ENCODE measurements around the gene JAKMIP1. TPM values are rescaled to one million over a fixed set of nuclear protein-coding genes. Genes with fewer than 3 reads are reported as not detected.
A peak's percentile ranks its signal among the peaks of the same experiment; 100 is the strongest.

The JAKMIP1 gene
- total RNA-seq, 8 experiments from 2014 or later, result 1.0 to 10.8 (median 7.6) TPM; not detected in 3

GRCh38 chr4:6028168-6028567 lies 172.2 kb downstream of the JAKMIP1 start:
- no peak overlapping the region for H3K4me3 ChIP-seq
- 0 to 71% (median 64%) methylated on average over 1 to 9 of the region's 10 CpGs; no CpG with 5 or more reads in 6 of the 10 experiments for WGBS, 10 experiments
- ATAC-seq (replicated peaks in 6 of 8), result no peak
- in situ Hi-C loops (cut with MboI; ENCODE audit: low pct_unique_long_range_greater_than_20kb in 2 of 9, low sequenced_read_pairs in 9 of 9, unreplicated experiment in 9 of 9), result no loop called here
- H3K4me1 ChIP-seq (replicated peaks in 1 of 2), result no peaks in the 10 kb centered on the region
- no peak overlapping the region for H3K27ac ChIP-seq

- no peak overlapping the region for H3K4me3 ChIP-seq
- WGBS, 10 experiments, result 20 to 100% (median 71%) methylated on average over 1 to 5 of the region's 9 CpGs; no CpG with 5 or more reads in 4 of the 10 experiments
- no peak overlapping the region for H3K27ac ChIP-seq
- no peaks in the 10 kb centered on the region for H3K4me1 ChIP-seq (replicated peaks in 1 of 2)
- no peak for ATAC-seq (replicated peaks in 6 of 8)
- in situ Hi-C loops (cut with MboI; ENCODE audit: low pct_unique_long_range_greater_than_20kb in 2 of 9, low sequenced_read_pairs in 9 of 9, unreplicated experiment in 9 of 9), result no loop called here
Measured at GRCh38 chr4:6027392-6027791, 173.0 kb downstream of the JAKMIP1 start.

GRCh38 chr4:6024313-6024960 lies 175.9 kb downstream of the JAKMIP1 start:
- in situ Hi-C loops (cut with MboI; ENCODE audit: low pct_unique_long_range_greater_than_20kb in 2 of 9, low sequenced_read_pairs in 9 of 9, unreplicated experiment in 9 of 9), result no loop called here
- Histone ChIP-seq H3K4me3 (no peak overlapping the region), H3K27ac (no peak overlapping the region), H3K4me1 (replicated peaks in 1 of 2) (no peaks in the 10 kb centered on the region)
- whole genome bisulfite sequencing, 10 experiments, result 0 to 92% (median 56%) methylated on average over 2 to 19 of the region's 20 CpGs; no CpG with 5 or more reads in 2 of the 10 experiments
- ATAC-seq (replicated peaks in 6 of 8), result no peak

GRCh38 chr4:6023731-6024130 lies 176.6 kb downstream of the JAKMIP1 start:
- peak in 2 of 8 experiments; percentile 44 to 76 for ATAC-seq (replicated peaks in 6 of 8)
- H3K27ac ChIP-seq, result no peak overlapping the region
- no peak overlapping the region for H3K4me3 ChIP-seq
- 6 to 100% (median 72%) methylated on average over 2 to 5 of the region's 10 CpGs; no CpG with 5 or more reads in 4 of the 10 experiments for WGBS, 10 experiments
- in situ Hi-C loops (cut with MboI; ENCODE audit: low pct_unique_long_range_greater_than_20kb in 2 of 9, low sequenced_read_pairs in 9 of 9, unreplicated experiment in 9 of 9), result no loop called here
- no peaks in the 10 kb centered on the region for H3K4me1 ChIP-seq (replicated peaks in 1 of 2)

GRCh38 chr4:6022607-6023288 lies 177.6 kb downstream of the JAKMIP1 start:
- H3K4me3 ChIP-seq, result no peak overlapping the region
- WGBS, 10 experiments, result 30 to 94% (median 67%) methylated on average over 1 to 10 of the region's 30 CpGs; no CpG with 5 or more reads in 2 of the 10 experiments
- H3K4me1 ChIP-seq (replicated peaks in 1 of 2), result no peaks in the 10 kb centered on the region
- ATAC-seq (replicated peaks in 6 of 8), result no peak
- in situ Hi-C loops (cut with MboI; ENCODE audit: low pct_unique_long_range_greater_than_20kb in 2 of 9, low sequenced_read_pairs in 9 of 9, unreplicated experiment in 9 of 9), result no loop called here
- no peak overlapping the region for H3K27ac ChIP-seq

GRCh38 chr4:6021831-6022606 lies 178.3 kb downstream of the JAKMIP1 start:
- no peak overlapping the region for H3K4me3 ChIP-seq
- ATAC-seq (replicated peaks in 6 of 8), result no peak
- WGBS, 10 experiments, result 32 to 89% (median 85%) methylated on average over 3 to 10 of the region's 20 CpGs; no CpG with 5 or more reads in 5 of the 10 experiments
- no peaks in the 10 kb centered on the region for H3K4me1 ChIP-seq (replicated peaks in 1 of 2)
- in situ Hi-C loops (cut with MboI; ENCODE audit: low pct_unique_long_range_greater_than_20kb in 2 of 9, low sequenced_read_pairs in 9 of 9, unreplicated experiment in 9 of 9), result no loop called here
- H3K27ac ChIP-seq, result no peak overlapping the region

- Histone ChIP-seq H3K4me1 (replicated peaks in 1 of 2) (no peaks in the 10 kb centered on the region), H3K27ac (no peak overlapping the region), H3K4me3 (no peak overlapping the region)
- ATAC-seq (replicated peaks in 6 of 8), result peak in 6 of 8 experiments; percentile 29 to 74 (median 52)
- 92% methylated on average over 2 of the region's 8 CpGs; no CpG with 5 or more reads in 9 of the 10 experiments for WGBS, 10 experiments
- in situ Hi-C loops (cut with MboI; ENCODE audit: low pct_unique_long_range_greater_than_20kb in 2 of 9, low sequenced_read_pairs in 9 of 9, unreplicated experiment in 9 of 9), result no loop called here
Measured at GRCh38 chr4:6020613-6021012, 179.7 kb downstream of the JAKMIP1 start.

GRCh38 chr4:6019316-6020263 lies 180.8 kb downstream of the JAKMIP1 start:
- H3K4me3 ChIP-seq, result no peak overlapping the region
- in situ Hi-C loops (cut with MboI; ENCODE audit: low pct_unique_long_range_greater_than_20kb in 2 of 9, low sequenced_read_pairs in 9 of 9, unreplicated experiment in 9 of 9), result no loop called here
- no peak overlapping the region for H3K27ac ChIP-seq
- peak; percentile 62 to 91 (median 77) for ATAC-seq (replicated peaks in 6 of 8)
- H3K4me1 ChIP-seq (replicated peaks in 1 of 2), result no peaks in the 10 kb centered on the region
- WGBS, 10 experiments, result 0 to 72% (median 20%) methylated on average over 1 to 12 of the region's 22 CpGs; no CpG with 5 or more reads in 1 of the 10 experiments

GRCh38 chr4:6018331-6018730 lies 182.0 kb downstream of the JAKMIP1 start, which contains the start of gene C4orf50:
Gene C4orf50, minus strand, starts transcription at chr4:6018431.
- ATAC-seq (replicated peaks in 6 of 8), result no peak
- 23 to 79% (median 54%) methylated on average over 1 to 8 of the region's 8 CpGs for WGBS, 10 experiments
- in situ Hi-C loops (cut with MboI; ENCODE audit: low pct_unique_long_range_greater_than_20kb in 2 of 9, low sequenced_read_pairs in 9 of 9, unreplicated experiment in 9 of 9), result no loop called here
- H3K4me1 ChIP-seq (replicated peaks in 1 of 2), result no peaks in the 10 kb centered on the region
- H3K27ac ChIP-seq, result no peak within 1 kb of the TSS
- H3K4me3 ChIP-seq, result no peak within 1 kb of the TSS

- no peak overlapping the region for H3K4me3 ChIP-seq
- H3K27ac ChIP-seq, result no peak overlapping the region
- in situ Hi-C loops (cut with MboI; ENCODE audit: low pct_unique_long_range_greater_than_20kb in 2 of 9, low sequenced_read_pairs in 9 of 9, unreplicated experiment in 9 of 9), result no loop called here
- no peak for ATAC-seq (replicated peaks in 6 of 8)
- WGBS, 10 experiments, result 46 to 78% (median 65%) methylated on average over 3 to 8 of the region's 11 CpGs; no CpG with 5 or more reads in 6 of the 10 experiments
- no peaks in the 10 kb centered on the region for H3K4me1 ChIP-seq (replicated peaks in 1 of 2)
Measured at GRCh38 chr4:6017800-6018199, 182.5 kb downstream of the JAKMIP1 start.

GRCh38 chr4:6017030-6017429 lies 183.3 kb downstream of the JAKMIP1 start:
- H3K27ac ChIP-seq, result no peak overlapping the region
- no peak overlapping the region for H3K4me3 ChIP-seq
- WGBS, 10 experiments, result 0 to 86% (median 44%) methylated on average over 1 to 10 of the region's 10 CpGs; no CpG with 5 or more reads in 2 of the 10 experiments
- ATAC-seq (replicated peaks in 6 of 8), result no peak
- in situ Hi-C loops (cut with MboI; ENCODE audit: low pct_unique_long_range_greater_than_20kb in 2 of 9, low sequenced_read_pairs in 9 of 9, unreplicated experiment in 9 of 9), result no loop called here
- no peaks in the 10 kb centered on the region for H3K4me1 ChIP-seq (replicated peaks in 1 of 2)

- no peak overlapping the region for H3K27ac ChIP-seq
- no peaks in the 10 kb centered on the region for H3K4me1 ChIP-seq (replicated peaks in 1 of 2)
- no peak overlapping the region for H3K4me3 ChIP-seq
- WGBS, 10 experiments, result 0 to 100% (median 75%) methylated on average over 1 to 9 of the region's 12 CpGs; no CpG with 5 or more reads in 4 of the 10 experiments
- no peak for ATAC-seq (replicated peaks in 6 of 8)
- in situ Hi-C loops (cut with MboI; ENCODE audit: low pct_unique_long_range_greater_than_20kb in 2 of 9, low sequenced_read_pairs in 9 of 9, unreplicated experiment in 9 of 9), result no loop called here
Measured at GRCh38 chr4:6013564-6013963, 186.8 kb downstream of the JAKMIP1 start.
